Lower lobe of right lung (tissue), 2 donors: ENCODE data around the gene LAMC1. TPM values are rescaled to one million over a fixed set of nuclear protein-coding genes. Genes with fewer than 3 reads are reported as not detected.

Experiments used
- ATAC-seq, 2 donors: fragments of 200-7000 bp; cut with Tn5 transposase; one replicate each; pipeline ENCODE4 v1.9.1; 2020 to 2022; ENCODE audit warnings: mild to moderate bottlenecking in 2 of 2, moderate library complexity in 2 of 2
- DNase-seq: peaks from one replicate; pipeline ENCODE4 v3.0.0-alpha.2; 2020
- H3K27ac ChIP-seq: fragments of 200-600 bp; one replicate; pipeline ENCODE4 v1.8.0; 2022
- H3K27me3 ChIP-seq: fragments of 200-600 bp; one replicate; pipeline ENCODE4 v1.8.0; 2022; ENCODE audit warnings: low read depth
- H3K36me3 ChIP-seq: fragments of 200-600 bp; one replicate; pipeline ENCODE4 v1.8.0; 2022; ENCODE audit warnings: mild to moderate bottlenecking
- H3K4me1 ChIP-seq: fragments of 200-600 bp; one replicate; pipeline ENCODE4 v1.8.0; 2022
- H3K4me3 ChIP-seq: fragments of 200-600 bp; one replicate; pipeline ENCODE4 v1.8.0; 2022; ENCODE audit warnings: mild to moderate bottlenecking
- H3K9me3 ChIP-seq: fragments of 200-600 bp; one replicate; pipeline ENCODE4 v1.8.0; 2022
- intact Hi-C: fragments of 100-400 bp; cut with DNase I; formaldehyde crosslinking; loops from one replicate; pipeline ENCODE4 v1.11.0; 2022
- total RNA-seq: library from RNA; stranded (reverse); fragmentation: NEBNext Ultra II Directional; extraction: Animal tissue kit (Norgen Biotek cat#: 25700); gene quantifications from one replicate; pipeline ENCODE4 v1.2.1, GENCODE V29; 2021
- TF ChIP-seq, protein P1 (sequence below): fragments of 200-600 bp; IDR thresholded peaks from one replicate; pipeline ENCODE4 v1.8.0; 2022; ENCODE audit warnings: antibody characterized with exemption, mild to moderate bottlenecking
- donor health status: DM: no; HTN: yes; CAD: no; lungs with severe emphysema.

LAMC1 gene
- total RNA-seq, 1 donor from 2014 or later, result 96.9 TPM

DNA sequence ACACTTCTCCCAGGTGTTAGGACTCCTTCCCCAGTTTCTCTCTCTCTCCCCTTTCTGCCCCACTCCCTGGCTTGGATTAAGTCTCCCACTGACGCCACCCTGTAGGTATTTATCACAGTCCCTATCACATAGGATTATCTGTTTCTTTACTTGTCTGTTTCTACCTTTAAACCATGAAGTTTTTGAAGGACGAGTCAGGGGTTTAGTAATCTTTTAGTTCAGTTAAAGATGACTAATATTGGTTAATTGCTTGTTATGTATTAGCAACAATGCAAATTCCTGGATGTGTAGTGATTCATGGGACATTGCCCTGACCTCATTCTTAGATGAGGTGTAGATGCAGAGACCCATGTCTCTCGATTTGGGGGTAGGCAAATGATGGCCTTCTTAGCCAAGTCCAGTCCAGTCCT lies 6.4 kb downstream of the LAMC1 start:
- DNase-seq, result no peak
- Histone ChIP-seq H3K36me3 (no peaks in the 10 kb centered on the region), H3K9me3 (no peaks in the 10 kb centered on the region), H3K27me3 (no peaks in the 10 kb centered on the region), H3K27ac (no peak overlapping the region), H3K4me1 (peaks cover 45% of the 10 kb centered on the region), H3K4me3 (no peak overlapping the region)
- TF ChIP-seq, protein P1, sequence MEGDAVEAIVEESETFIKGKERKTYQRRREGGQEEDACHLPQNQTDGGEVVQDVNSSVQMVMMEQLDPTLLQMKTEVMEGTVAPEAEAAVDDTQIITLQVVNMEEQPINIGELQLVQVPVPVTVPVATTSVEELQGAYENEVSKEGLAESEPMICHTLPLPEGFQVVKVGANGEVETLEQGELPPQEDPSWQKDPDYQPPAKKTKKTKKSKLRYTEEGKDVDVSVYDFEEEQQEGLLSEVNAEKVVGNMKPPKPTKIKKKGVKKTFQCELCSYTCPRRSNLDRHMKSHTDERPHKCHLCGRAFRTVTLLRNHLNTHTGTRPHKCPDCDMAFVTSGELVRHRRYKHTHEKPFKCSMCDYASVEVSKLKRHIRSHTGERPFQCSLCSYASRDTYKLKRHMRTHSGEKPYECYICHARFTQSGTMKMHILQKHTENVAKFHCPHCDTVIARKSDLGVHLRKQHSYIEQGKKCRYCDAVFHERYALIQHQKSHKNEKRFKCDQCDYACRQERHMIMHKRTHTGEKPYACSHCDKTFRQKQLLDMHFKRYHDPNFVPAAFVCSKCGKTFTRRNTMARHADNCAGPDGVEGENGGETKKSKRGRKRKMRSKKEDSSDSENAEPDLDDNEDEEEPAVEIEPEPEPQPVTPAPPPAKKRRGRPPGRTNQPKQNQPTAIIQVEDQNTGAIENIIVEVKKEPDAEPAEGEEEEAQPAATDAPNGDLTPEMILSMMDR, result no peak
- ATAC-seq, result peak in 1 of 2 donors; percentile 28
- intact Hi-C loops, result no loop called here

DNA sequence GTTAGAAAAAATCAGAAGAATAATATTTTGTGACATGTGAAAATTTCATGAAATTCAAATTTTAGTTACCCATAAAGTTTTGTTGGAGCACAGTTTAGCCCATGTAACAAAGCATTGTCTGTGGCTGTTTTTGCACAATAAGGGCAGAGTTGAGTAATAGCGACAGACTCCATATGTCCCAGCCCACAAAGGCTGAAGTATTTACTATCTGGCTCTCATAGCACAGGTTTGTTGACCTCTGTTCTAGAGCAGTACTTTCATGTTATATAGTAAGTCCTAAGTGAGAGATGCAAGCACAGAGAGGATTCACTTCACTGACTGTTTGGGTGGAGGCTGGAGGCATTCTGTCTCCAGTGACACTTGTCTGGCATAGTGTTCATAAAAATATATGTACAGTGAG lies 6.8 kb downstream of the LAMC1 start:
- Histone ChIP-seq H3K27ac (no peak overlapping the region), H3K4me1 (peaks cover 45% of the 10 kb centered on the region), H3K9me3 (no peaks in the 10 kb centered on the region), H3K36me3 (no peaks in the 10 kb centered on the region), H3K27me3 (no peaks in the 10 kb centered on the region), H3K4me3 (no peak overlapping the region)
- DNase-seq, result no peak
- TF ChIP-seq, protein P1, result no peak
- peak; percentile 76 to 85 for ATAC-seq
- intact Hi-C loops, result no loop called here

DNA sequence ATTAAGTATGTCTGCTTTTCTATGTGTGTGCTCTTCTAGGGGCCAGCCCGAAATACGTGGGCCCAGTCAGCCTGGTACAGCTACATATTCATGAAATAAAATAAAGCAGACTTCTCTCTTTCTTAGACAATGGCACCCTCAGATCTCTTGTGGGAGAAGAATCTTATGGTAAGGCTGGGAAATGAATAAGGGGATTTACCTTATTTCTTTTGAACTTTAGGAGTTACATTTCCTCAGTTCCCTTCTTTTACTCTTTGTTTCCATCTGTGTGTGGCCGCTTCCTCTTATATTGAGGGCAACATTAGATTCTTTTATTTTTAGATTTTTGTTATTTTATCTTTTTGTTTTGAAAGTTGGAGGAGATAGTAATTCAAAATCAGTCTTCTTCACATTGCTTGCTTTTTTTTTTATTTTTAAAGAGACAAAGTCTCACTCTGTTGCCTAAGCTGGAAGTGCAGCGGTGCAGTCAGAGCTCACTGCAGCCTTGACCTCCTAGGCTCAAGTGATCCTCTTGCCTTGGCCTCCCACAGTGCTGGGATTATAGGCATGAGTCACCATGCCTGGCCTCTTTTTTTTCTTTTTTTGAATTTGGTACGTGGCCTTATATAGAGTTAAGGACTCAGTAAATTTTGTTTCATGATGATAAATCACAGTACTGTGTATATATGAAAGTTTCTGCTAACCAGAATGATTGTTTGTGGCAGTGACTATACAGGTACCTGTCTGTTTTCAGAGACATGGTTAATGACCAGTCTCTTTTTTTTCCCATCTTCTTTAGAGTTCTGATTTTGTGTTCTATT lies 9.1 kb downstream of the LAMC1 start:
- Histone ChIP-seq H3K9me3 (no peaks in the 10 kb centered on the region), H3K4me3 (no peak overlapping the region), H3K36me3 (peaks cover 4% of the 10 kb centered on the region), H3K27ac (no peak overlapping the region), H3K4me1 (peaks cover 54% of the 10 kb centered on the region), H3K27me3 (no peaks in the 10 kb centered on the region)
- DNase-seq (no peak), ATAC-seq (no peak)
- TF ChIP-seq, protein P1, result no peak
- intact Hi-C loops, result no loop called here

DNA sequence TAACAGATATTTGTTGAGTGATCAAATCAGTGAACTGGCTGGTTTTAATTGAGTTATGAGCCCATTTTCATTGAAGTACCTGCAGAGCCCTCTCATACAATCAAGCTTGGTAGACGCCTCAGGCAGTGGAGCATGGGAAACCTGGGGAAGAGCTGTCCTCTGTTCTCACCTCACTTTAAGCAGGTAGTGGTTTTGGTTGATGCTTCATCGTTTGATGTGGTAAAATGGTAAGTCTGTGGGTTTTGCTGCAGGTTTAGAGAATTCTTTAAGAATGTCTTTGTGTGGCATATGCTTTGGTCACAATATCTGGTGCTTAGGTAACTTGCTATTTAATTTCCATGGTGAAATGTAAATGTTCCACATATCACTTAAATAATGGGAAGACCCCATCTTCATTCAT lies 10.0 kb downstream of the LAMC1 start:
- Histone ChIP-seq H3K36me3 (peaks cover 4% of the 10 kb centered on the region), H3K4me3 (no peak overlapping the region), H3K27me3 (no peaks in the 10 kb centered on the region), H3K27ac (no peak overlapping the region), H3K4me1 (peaks cover 49% of the 10 kb centered on the region), H3K9me3 (no peaks in the 10 kb centered on the region)
- intact Hi-C loops, result no loop called here
- ATAC-seq (no peak), DNase-seq (no peak)
- TF ChIP-seq, protein P1, result no peak

DNA sequence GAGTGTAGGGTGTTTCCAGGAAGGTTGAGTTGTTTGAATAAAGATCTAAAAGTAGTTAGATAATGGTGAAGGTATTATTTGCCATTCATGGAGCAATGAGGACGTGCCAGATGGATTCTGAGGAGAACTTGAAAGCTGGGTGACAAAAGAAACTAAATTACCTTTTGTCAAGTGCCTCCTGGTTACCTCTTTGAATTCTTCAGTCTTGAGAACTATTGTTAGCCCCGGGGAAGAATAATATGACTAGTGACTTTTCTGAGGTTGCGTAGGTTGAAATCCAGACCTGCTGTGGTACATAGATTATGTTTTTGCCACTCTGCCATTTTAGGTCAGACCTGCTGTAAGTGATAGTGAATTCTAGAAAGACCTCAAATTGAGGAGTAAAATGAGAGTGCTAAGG lies 11.5 kb downstream of the LAMC1 start:
- Histone ChIP-seq H3K4me3 (no peak overlapping the region), H3K9me3 (no peaks in the 10 kb centered on the region), H3K27me3 (no peaks in the 10 kb centered on the region), H3K4me1 (peaks cover 40% of the 10 kb centered on the region), H3K27ac (no peak overlapping the region), H3K36me3 (peaks cover 4% of the 10 kb centered on the region)
- peak in 1 of 2 donors; percentile 62 for ATAC-seq
- TF ChIP-seq, protein P1, result no peak
- DNase-seq, result no peak
- intact Hi-C loops, result no loop called here
